A673 (cell line): ENCODE results near the gene CUL2. TPM values are rescaled to one million over a fixed set of nuclear protein-coding genes. Genes with fewer than 3 reads are reported as not detected.

Source experiments
- BruUV-seq: library from RNA; stranded (reverse); fragments of 400-500 nt; replicated peaks from 2 replicates; lab custom pipeline; 2021; lab: Mats Ljungman, UMichigan
- CTCF ChIA-PET: fragments of 300-600 bp; sonication (Branson Sonifier 250); formaldehyde crosslinking; loops from one replicate; lab custom pipeline; 2022; ENCODE audit warnings: antibody characterized with exemption; lab: Charles Lee
- POLR2A ChIA-PET: fragments of 300-600 bp; sonication (Branson Sonifier 250); formaldehyde crosslinking; loops from one replicate; lab custom pipeline; 2022; ENCODE audit warnings: antibody characterized with exemption; ENCODE audit not compliant: low non-redundant PET; lab: Charles Lee
- DNase-seq: peaks from one replicate; pipeline ENCODE4 v3.0.0-alpha.2; 2015; ENCODE audit warnings: low spot score
- H3K27ac ChIP-seq: fragments of 200-600 bp; sonication (generic); 2 replicates; pipeline ENCODE4 v1.5.1; 2016; ENCODE audit warnings: mixed run types, low read depth, mild to moderate bottlenecking, mixed read lengths, antibody characterized with exemption, low read length; ENCODE audit not compliant: poor library complexity, severe bottlenecking
- H3K27me3 ChIP-seq: fragments of 200-600 bp; sonication (generic); replicated peaks from 2 replicates; pipeline ENCODE4 v1.6.1; 2017; ENCODE audit warnings: mixed run types, low read depth, mild to moderate bottlenecking, mixed read lengths, antibody characterized with exemption, low read length; ENCODE audit not compliant: insufficient read depth, poor library complexity
- H3K36me3 ChIP-seq: fragments of 200-600 bp; sonication (generic); 2 replicates; pipeline ENCODE4 v1.6.1; 2016; ENCODE audit warnings: mixed run types, mild to moderate bottlenecking, mixed read lengths, antibody characterized with exemption, low read length; ENCODE audit not compliant: insufficient read depth, poor library complexity, severe bottlenecking
- H3K4me1 ChIP-seq: fragments of 200-600 bp; sonication (generic); 2 replicates; pipeline ENCODE4 v1.6.1; 2017; ENCODE audit warnings: mixed run types, mild to moderate bottlenecking, mixed read lengths, antibody characterized with exemption, low read length; ENCODE audit not compliant: insufficient read depth, poor library complexity, severe bottlenecking
- H3K4me3 ChIP-seq: fragments of 200-600 bp; sonication (generic); 2 replicates; pipeline ENCODE4 v1.5.1; 2016; ENCODE audit warnings: low read depth, mixed run types, mild to moderate bottlenecking, mixed read lengths, low read length; ENCODE audit not compliant: poor library complexity, severe bottlenecking
- H3K9me3 ChIP-seq: fragments of 200-600 bp; sonication (generic); 2 replicates; pipeline ENCODE4 v1.6.1; 2016; ENCODE audit warnings: mixed run types, low read depth, mild to moderate bottlenecking, mixed read lengths, antibody characterized with exemption, low read length; ENCODE audit not compliant: poor library complexity, severe bottlenecking
- CTCF ChIP-seq: fragments of 300-800, 200-600 bp; sonication (generic); conservative IDR thresholded peaks from 2 replicates; pipeline ENCODE4 v1.5.1; 2017; ENCODE audit warnings: low read depth, mild to moderate bottlenecking, antibody characterized with exemption, low read length, moderate library complexity, mixed read lengths
- EZH2 ChIP-seq: fragments of 200-600 bp; sonication (generic); IDR thresholded peaks from 2 replicates; pipeline ENCODE4 v1.6.1; 2017; ENCODE audit warnings: borderline replicate concordance, low read depth, mild to moderate bottlenecking, mixed read lengths, antibody characterized with exemption, low read length; ENCODE audit not compliant: poor library complexity, severe bottlenecking
- intact Hi-C: fragments of 100-400 bp; cut with micrococcal nuclease; formaldehyde crosslinking; loops from one replicate; pipeline ENCODE4 v1.10.0; 2022; ENCODE audit not compliant: unreplicated experiment
- total RNA-seq: library from RNA; stranded (reverse); gene quantifications from 2 replicates; pipeline ENCODE4 v1.2.3, GENCODE V29; 2021

Gene CUL2
- total RNA-seq, 1 experiment from 2014 or later: 45.2 TPM

DNA sequence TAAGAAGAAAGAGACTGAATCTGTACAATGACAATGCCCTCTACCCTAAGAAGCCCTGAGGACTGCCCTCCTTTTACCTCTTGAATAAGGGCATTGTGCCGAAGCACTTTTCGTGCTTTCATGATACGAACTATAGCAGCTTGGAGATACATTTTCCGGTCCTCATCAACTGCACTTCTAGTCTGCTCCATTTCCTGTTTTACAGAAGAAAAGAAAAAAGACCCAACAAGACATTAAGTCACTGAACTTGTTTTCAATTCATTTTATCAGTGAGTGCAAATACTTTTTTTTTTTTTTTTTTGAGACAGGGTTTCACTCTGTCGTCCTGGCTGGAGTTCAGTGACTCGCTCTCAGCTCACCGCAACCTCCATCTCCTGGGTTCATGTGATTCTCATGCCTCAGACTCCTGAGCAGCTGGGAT is 78.4 kb downstream of the CUL2 start:
- peaks cover 12% of the 10 kb centered on the region for H3K36me3 ChIP-seq
- H3K27ac ChIP-seq: no peak overlapping the region
- TF ChIP-seq CTCF: no peak
- TF ChIP-seq EZH2: no peak
- no TSS peak for BruUV-seq
- no peaks in the 10 kb centered on the region for H3K9me3 ChIP-seq
- POLR2A ChIA-PET: no interaction called here
- CTCF ChIA-PET: no interaction called here
- H3K27me3 ChIP-seq: no peaks in the 10 kb centered on the region
- H3K4me3 ChIP-seq: no peak overlapping the region
- peaks cover 9% of the 10 kb centered on the region for H3K4me1 ChIP-seq
- intact Hi-C loops: no loop called here
- no peak for DNase-seq

DNA sequence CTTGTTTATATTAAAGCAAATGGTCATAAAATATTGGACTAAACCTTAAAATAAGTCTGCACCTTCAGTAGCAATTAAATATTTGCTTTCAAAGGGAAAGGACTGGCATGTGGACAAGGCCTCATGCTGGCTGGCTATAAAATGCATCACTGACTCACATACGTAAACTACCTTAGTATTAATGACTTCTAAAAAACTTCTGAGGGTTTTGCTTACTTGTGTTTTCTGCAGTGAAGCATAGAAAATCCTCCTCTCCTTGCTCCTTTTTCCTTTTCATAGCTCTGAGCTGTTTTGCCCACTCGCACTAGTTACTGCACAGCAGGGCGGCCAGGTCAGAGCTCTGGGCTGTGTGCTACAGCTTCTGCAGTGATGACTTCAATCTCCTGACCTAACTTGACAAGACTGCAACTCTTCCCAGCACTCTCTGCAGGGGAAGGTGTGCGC is 82.3 kb downstream of the CUL2 start:
- no peak for TF ChIP-seq CTCF
- no peak for TF ChIP-seq EZH2
- Histone ChIP-seq H3K27ac (no peak overlapping the region), H3K4me3 (no peak overlapping the region), H3K9me3 (no peaks in the 10 kb centered on the region), H3K4me1 (no peaks in the 10 kb centered on the region), H3K36me3 (peaks cover 3% of the 10 kb centered on the region), H3K27me3 (no peaks in the 10 kb centered on the region)
- ChIA-PET CTCF (no interaction called here), POLR2A (no interaction called here)
- BruUV-seq: no TSS peak
- intact Hi-C loops: no loop called here
- no peak for DNase-seq

GRCh38 chr10:35006836-35007235 is 83.3 kb downstream of the CUL2 start:
- Histone ChIP-seq H3K36me3 (no peaks in the 10 kb centered on the region), H3K27me3 (no peaks in the 10 kb centered on the region), H3K27ac (no peak overlapping the region), H3K4me3 (no peak overlapping the region), H3K9me3 (no peaks in the 10 kb centered on the region), H3K4me1 (no peaks in the 10 kb centered on the region)
- ChIA-PET POLR2A (no interaction called here), CTCF (no interaction called here)
- TF ChIP-seq CTCF (no peak), EZH2 (no peak)
- intact Hi-C loops: no loop called here
- BruUV-seq: no TSS peak
- DNase-seq: no peak
